PFSK-1 (cell line): ENCODE results near the gene TFF2.

Experiments used
- FOXP2 ChIP-seq: optimal IDR thresholded peaks from 2 replicates; pipeline ENCODE3; 2011; ENCODE audit warnings: borderline replicate concordance, control low read depth, inconsistent platforms; ENCODE audit not compliant: insufficient read depth; ENCODE audit errors: extremely low read length, extremely low read depth
- POLR2AphosphoS5 ChIP-seq: IDR thresholded peaks from 2 replicates; pipeline ENCODE4 v1.6.1; 2012; ENCODE audit warnings: low read depth, mild to moderate bottlenecking, control low read depth, low read length, moderate library complexity
- REST ChIP-seq, 2 experiments: IDR thresholded peaks; 2 replicates each; pipeline versions ENCODE4 v1.6.1 to v1.8.0; 2011 to 2012; ENCODE audit warnings: low read depth in 2 of 2, low read length in 2 of 2, control low read depth in 1 of 2, inconsistent platforms in 1 of 2, mild to moderate bottlenecking in 1 of 2, moderate library complexity in 1 of 2; ENCODE audit not compliant: insufficient read depth in 1 of 2
- SIN3A ChIP-seq: IDR thresholded peaks from 2 replicates; pipeline ENCODE4 v1.6.1; 2012; ENCODE audit warnings: mild to moderate bottlenecking, low read length, moderate library complexity, borderline replicate concordance; ENCODE audit not compliant: insufficient read depth
- TAF1 ChIP-seq: IDR thresholded peaks from 2 replicates; pipeline ENCODE4 v1.6.1; 2012; ENCODE audit warnings: low read length, control low read depth, borderline replicate concordance; ENCODE audit not compliant: insufficient read depth

TFF2 gene

DNA sequence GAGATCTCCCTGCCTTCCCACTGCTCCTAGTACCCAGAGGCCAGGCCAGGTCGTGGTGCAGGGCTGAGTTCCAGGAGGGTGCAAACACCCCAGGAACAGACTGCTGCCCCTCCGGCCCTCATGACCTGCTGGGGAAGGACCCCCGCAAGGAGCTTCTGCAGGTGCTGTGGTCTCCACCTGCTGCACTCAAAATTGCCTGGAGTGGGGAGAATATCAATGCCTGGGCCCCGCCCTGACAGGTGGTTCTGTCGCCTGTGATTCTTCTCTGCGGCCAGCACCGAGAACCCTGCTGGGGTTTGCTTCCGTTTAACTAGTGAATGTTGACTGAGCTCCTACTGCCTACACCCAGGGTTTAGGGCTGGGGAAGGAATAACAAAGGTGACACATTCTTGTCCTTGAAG is 33.5 kb downstream of the TFF2 start:
- no peak for TF ChIP-seq REST (IDR thresholded peaks at IDR 0.05; ENCODE audit: insufficient read depth in 1 of 2, low read depth in 2 of 2, low read length in 2 of 2)
- no peak for TF ChIP-seq TAF1
- no peak for TF ChIP-seq FOXP2
- no peak for TF ChIP-seq POLR2AphosphoS5
- TF ChIP-seq SIN3A = no peak

GRCh38 chr21:42316891-42317290 is 33.9 kb downstream of the TFF2 start:
- TF ChIP-seq FOXP2 (no peak), TAF1 (no peak), POLR2AphosphoS5 (no peak), REST (IDR thresholded peaks at IDR 0.05; ENCODE audit: insufficient read depth in 1 of 2, low read depth in 2 of 2, low read length in 2 of 2) (no peak), SIN3A (no peak)

GRCh38 chr21:42315296-42315891 is 35.4 kb downstream of the TFF2 start, which contains the start of gene TFF3:
TFF3 (minus strand) TSS chr21:42315409; CDS start chr21:42315374, 35 bp downstream.
- TF ChIP-seq SIN3A = no peak
- TF ChIP-seq TAF1 = no peak
- no peak for TF ChIP-seq REST (IDR thresholded peaks at IDR 0.05; ENCODE audit: insufficient read depth in 1 of 2, low read depth in 2 of 2, low read length in 2 of 2)

DNA sequence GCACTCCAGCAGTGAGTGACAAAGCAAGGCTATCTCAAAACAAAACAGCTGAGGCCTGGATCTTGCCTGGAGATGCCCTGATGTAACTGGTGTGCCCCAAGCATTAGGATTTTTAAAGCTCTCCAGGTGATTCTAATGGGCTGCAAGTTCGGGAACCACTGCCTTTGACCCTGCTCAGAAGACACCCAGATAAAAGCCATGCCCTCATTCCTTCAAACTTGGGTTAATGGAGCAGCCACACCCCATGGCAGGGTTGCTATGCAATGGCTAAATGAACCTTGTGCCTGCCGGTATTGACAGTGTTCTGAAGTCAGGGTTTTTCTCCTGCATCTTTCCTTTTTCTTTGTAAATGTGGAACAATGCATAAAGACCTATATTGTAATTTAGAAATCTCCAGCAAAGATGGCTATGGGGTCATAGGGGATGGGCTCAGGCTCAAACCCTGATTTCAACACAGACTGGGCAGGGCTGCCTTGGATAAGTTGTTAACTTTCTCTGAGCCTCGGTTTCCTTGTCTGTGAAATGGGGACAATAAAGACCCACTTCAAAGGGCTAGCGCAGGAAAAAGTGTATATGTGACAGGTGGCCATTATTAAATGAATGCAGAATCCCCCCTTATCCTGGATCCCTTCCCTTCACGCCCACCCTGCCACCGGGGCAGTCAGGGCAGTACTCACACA is 36.0 kb downstream of the TFF2 start:
- TF ChIP-seq REST (IDR thresholded peaks at IDR 0.05; ENCODE audit: insufficient read depth in 1 of 2, low read depth in 2 of 2, low read length in 2 of 2) = no peak
- no peak for TF ChIP-seq SIN3A
- no peak for TF ChIP-seq TAF1
- TF ChIP-seq POLR2AphosphoS5 = no peak
- no peak for TF ChIP-seq FOXP2
